SK-N-SH (cell line): ENCODE data around the gene CNTD1. TPM values are rescaled to one million over a fixed set of nuclear protein-coding genes. Genes with fewer than 3 reads are reported as not detected.

Experiments used
- CTCF ChIA-PET: fragments of 300-600, 350-600 bp; formaldehyde crosslinking; extraction: SDS; loops from one replicate; lab custom pipeline; 2021; lab: Yijun Ruan, JAX
- POLR2A ChIA-PET: fragments of 350-600 bp; sonication (Branson Sonifier 250); formaldehyde crosslinking; extraction: SDS; loops from one replicate; lab custom pipeline; 2020; ENCODE audit warnings: antibody characterized with exemption, inconsistent platforms; lab: Yijun Ruan, JAX
- DNase-seq: peaks from one replicate; pipeline ENCODE4 v3.0.0; 2012
- H2AFZ ChIP-seq: fragments of 200-600 bp; sonication (generic); 2 replicates; pipeline ENCODE4 v1.8.1; 2016; ENCODE audit warnings: antibody characterized with exemption, mild to moderate bottlenecking, low read depth
- H3F3A ChIP-seq: fragments of 200-600 bp; sonication (generic); replicated peaks from 2 replicates; pipeline ENCODE3; 2016; ENCODE audit warnings: antibody characterized with exemption, mild to moderate bottlenecking; ENCODE audit not compliant: insufficient read depth
- H3K27ac ChIP-seq, 2 experiments: fragments of 200-500 bp in 1 of 2; fragments of 200-600 bp in 1 of 2; sonication (Bioruptor generic) in 1 of 2; sonication (generic), shearing (Covaris generic) in 1 of 2; 2 replicates each; pipeline versions ENCODE4 v1.5.1 to v1.6.1; 2014 to 2016; ENCODE audit warnings: low read depth in 2 of 2, inconsistent platforms in 1 of 2, low read length in 1 of 2, mild to moderate bottlenecking in 1 of 2, mixed read lengths in 1 of 2
- H3K27me3 ChIP-seq: fragments of 200-600 bp; sonication (generic), shearing (Covaris generic); 2 replicates; pipeline ENCODE4 v1.6.1; 2016; ENCODE audit warnings: mixed run types; ENCODE audit not compliant: insufficient read depth
- H3K36me3 ChIP-seq, 2 experiments: fragments of 200-500 bp in 1 of 2; fragments of 200-600 bp in 1 of 2; sonication (Bioruptor generic) in 1 of 2; sonication (generic) in 1 of 2; replicated peaks in 1 of 2; 2 replicates each; pipeline versions ENCODE3 to v1.5.1; 2014 to 2016; ENCODE audit warnings: low read length in 1 of 2, mild to moderate bottlenecking in 1 of 2; ENCODE audit not compliant: insufficient read depth in 2 of 2, control insufficient read depth in 1 of 2
- H3K4me1 ChIP-seq, 2 experiments: fragments of 200-500 bp in 1 of 2; fragments of 200-600 bp in 1 of 2; sonication (Bioruptor generic) in 1 of 2; sonication (generic), shearing (Covaris generic) in 1 of 2; 2 replicates each; pipeline versions ENCODE4 v1.5.1 to v1.6.1; 2014 to 2016; ENCODE audit warnings: low read depth in 1 of 2, low read length in 1 of 2, mixed run types in 1 of 2; ENCODE audit not compliant: insufficient read depth in 2 of 2, control insufficient read depth in 1 of 2
- H3K4me2 ChIP-seq: fragments of 200-600 bp; sonication (generic), shearing (Covaris generic); 2 replicates; pipeline ENCODE4 v1.6.1; 2017; ENCODE audit warnings: mixed run types
- H3K4me3 ChIP-seq, 2 experiments: fragments of 200-500 bp in 1 of 2; fragments of 200-600 bp in 1 of 2; sonication (Bioruptor generic) in 1 of 2; sonication (generic), shearing (Covaris generic) in 1 of 2; 2 replicates each; pipeline versions ENCODE4 v1.5.1 to v1.8.1; 2014 to 2016; ENCODE audit warnings: low read depth in 2 of 2, inconsistent platforms in 1 of 2, low read length in 1 of 2, mild to moderate bottlenecking in 1 of 2, mixed read lengths in 1 of 2, moderate library complexity in 1 of 2
- H3K79me2 ChIP-seq: fragments of 200-600 bp; sonication (generic); 2 replicates; pipeline ENCODE4 v1.8.1; 2017; ENCODE audit warnings: mild to moderate bottlenecking; ENCODE audit not compliant: insufficient read depth
- H3K9ac ChIP-seq: fragments of 200-600 bp; sonication (generic); 2 replicates; pipeline ENCODE4 v1.6.1; 2017; ENCODE audit warnings: mixed run types
- H3K9me2 ChIP-seq: fragments of 200-600 bp; sonication (generic); 2 replicates; pipeline ENCODE4 v1.6.1; 2017; ENCODE audit warnings: mixed run types
- H3K9me3 ChIP-seq: fragments of 200-600 bp; sonication (generic); 2 replicates; pipeline ENCODE4 v1.6.1; 2017; ENCODE audit warnings: mixed run types, mild to moderate bottlenecking, moderate library complexity
- H4K20me1 ChIP-seq: fragments of 200-600 bp; sonication (generic); 2 replicates; pipeline ENCODE4 v1.6.1; 2017; ENCODE audit warnings: mild to moderate bottlenecking, mixed run types; ENCODE audit not compliant: insufficient read depth
- CHD2 ChIP-seq: fragments of 150-350 bp; IDR thresholded peaks from 2 replicates; pipeline ENCODE4 v1.6.1; 2018; ENCODE audit warnings: low read length; ENCODE audit not compliant: partially characterized antibody
- CTCF ChIP-seq: fragments of 200-600 bp; sonication (generic); IDR thresholded peaks from 2 replicates; pipeline ENCODE4 v1.6.1; 2017; ENCODE audit warnings: antibody characterized with exemption, mild to moderate bottlenecking, moderate library complexity
- EP300 ChIP-seq, 2 experiments: IDR thresholded peaks; 2 replicates each; pipeline versions ENCODE4 v1.4.0 to v1.6.1; 2012; ENCODE audit warnings: borderline replicate concordance in 1 of 2, low read depth in 1 of 2, low read length in 1 of 2
- IRF3 ChIP-seq: fragments of 150-350 bp; IDR thresholded peaks from 2 replicates; pipeline ENCODE4 v1.6.1; 2016; ENCODE audit warnings: mild to moderate bottlenecking, low read depth, low read length
- JUND ChIP-seq: IDR thresholded peaks from 2 replicates; pipeline ENCODE4 v1.4.0; 2012
- POLR2AphosphoS5 ChIP-seq: IDR thresholded peaks from 2 replicates; pipeline ENCODE4 v1.6.1; 2012; ENCODE audit warnings: low read depth, low read length
- RAD21 ChIP-seq: IDR thresholded peaks from 2 replicates; pipeline ENCODE4 v1.6.1; 2012; ENCODE audit warnings: mild to moderate bottlenecking, low read length
- REST ChIP-seq: IDR thresholded peaks from 2 replicates; pipeline ENCODE4 v1.6.1; 2012; ENCODE audit warnings: mild to moderate bottlenecking, low read depth, low read length, moderate library complexity
- RFX5 ChIP-seq: IDR thresholded peaks from 2 replicates; pipeline ENCODE4 v1.6.1; 2012; ENCODE audit warnings: mild to moderate bottlenecking, improper control_type of control experiment, low read length
- RXRA ChIP-seq: IDR thresholded peaks from 2 replicates; pipeline ENCODE4 v1.4.0; 2012; ENCODE audit warnings: low read depth, mild to moderate bottlenecking, borderline replicate concordance
- SIN3A ChIP-seq: IDR thresholded peaks from 2 replicates; pipeline ENCODE4 v1.6.1; 2012; ENCODE audit warnings: low read depth, mild to moderate bottlenecking, low read length, moderate library complexity, borderline replicate concordance
- SMC3 ChIP-seq: IDR thresholded peaks from 2 replicates; pipeline ENCODE4 v1.6.1; 2012; ENCODE audit warnings: low read depth, low read length, improper control_type of control experiment
- TCF12 ChIP-seq: IDR thresholded peaks from 2 replicates; pipeline ENCODE4 v1.4.0; 2012
- YY1 ChIP-seq: IDR thresholded peaks from 2 replicates; pipeline ENCODE4 v1.4.0; 2012; ENCODE audit warnings: low read depth, mild to moderate bottlenecking
- WGBS: methylation state at CpG from one replicate; pipeline ENCODE4 v1.1.6; 2017; ENCODE audit warnings: low lambda C conversion rate; 5-methylcytosine and 5-hydroxymethylcytosine counted together
- polyA plus RNA-seq, 3 experiments: library from polyadenylated mRNA; depleted of rRNA; stranded (reverse); fragments of >200 nt; gene quantifications; 2 replicates each; pipeline ENCODE4 v1.2.3, GENCODE V29; 2012

CNTD1 gene
- polyA plus RNA-seq, 1 of the 3 experiments (the other 2 are of a cell fraction): not detected

DNA sequence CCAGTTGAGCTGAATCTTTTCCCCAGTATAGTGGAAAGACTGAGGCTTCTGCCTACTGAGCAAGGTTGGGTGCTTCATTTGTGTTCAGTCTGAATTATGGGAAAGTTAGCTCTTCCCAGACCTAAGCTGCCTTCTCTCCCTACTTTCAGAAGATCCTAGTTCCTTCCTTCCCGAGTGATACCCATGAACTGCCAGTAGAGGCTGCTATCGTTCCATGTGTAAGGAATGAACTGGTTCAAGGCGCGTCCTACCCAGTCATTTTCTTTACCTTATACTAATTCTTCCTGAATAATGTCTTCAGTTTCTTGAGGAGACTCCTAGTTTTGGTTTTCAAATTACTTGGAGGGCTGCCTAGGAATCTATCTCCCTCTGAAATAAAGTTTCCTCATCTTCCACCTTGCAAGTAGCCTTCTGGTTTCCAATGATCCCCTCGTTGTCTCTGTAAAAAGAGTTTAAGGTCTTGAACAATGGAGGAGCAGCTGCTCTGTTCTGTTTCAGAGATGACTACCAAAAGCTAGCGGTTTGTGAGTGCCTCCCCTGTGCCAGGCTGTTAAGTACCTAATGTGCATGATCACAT lies 44.8 kb downstream of the CNTD1 start:
- H3K4me2 ChIP-seq: no peak overlapping the region
- no peak for TF ChIP-seq RFX5
- TF ChIP-seq POLR2AphosphoS5: no peak
- TF ChIP-seq CHD2: no peak
- TF ChIP-seq IRF3: no peak
- peak; percentile 92 for TF ChIP-seq CTCF
- TF ChIP-seq TCF12: no peak
- TF ChIP-seq RAD21: peak; percentile 81
- TF ChIP-seq SMC3: peak; percentile 63
- TF ChIP-seq RXRA: no peak
- TF ChIP-seq SIN3A: no peak
- no peaks in the 10 kb centered on the region for H3K4me1 ChIP-seq
- peaks cover 38 to 63% of the 10 kb centered on the region in 2 experiments for H3K36me3 ChIP-seq
- H3K27ac ChIP-seq: no peak overlapping the region
- no peaks in the 10 kb centered on the region for H3K9me3 ChIP-seq
- no peak overlapping the region for H2AFZ ChIP-seq
- H3K27me3 ChIP-seq: no peaks in the 10 kb centered on the region
- H3K79me2 ChIP-seq: no peaks in the 10 kb centered on the region; the same call in 1 of the 2 replicates
- POLR2A ChIA-PET: interaction anchor here (1.0 kb wide), 1 partner anchor 155 kb away, joined by 3 read pairs; the partner anchor contains the start of gene RPL27
- WGBS: 59% methylated on average over 6 of the region's 6 CpGs
- no peak overlapping the region for H3K9ac ChIP-seq
- H3K4me3 ChIP-seq: no peak overlapping the region; a peak in 1 of 4 replicates
- CTCF ChIA-PET: interaction anchor here (0.5 to 4.7 kb wide), 29 partner anchors 9 to 491 kb away, joined by 3 to 34 read pairs (median 3); partner anchors contain the start of genes BECN1 and RPL27
- DNase-seq: peak; percentile 80
- H4K20me1 ChIP-seq: 0 out of 2 replicates have a peak, but pooled peaks cover 10% of the 10 kb centered on the region
- H3F3A ChIP-seq: peaks cover 19% of the 10 kb centered on the region
- H3K9me2 ChIP-seq: no peaks in the 10 kb centered on the region

DNA sequence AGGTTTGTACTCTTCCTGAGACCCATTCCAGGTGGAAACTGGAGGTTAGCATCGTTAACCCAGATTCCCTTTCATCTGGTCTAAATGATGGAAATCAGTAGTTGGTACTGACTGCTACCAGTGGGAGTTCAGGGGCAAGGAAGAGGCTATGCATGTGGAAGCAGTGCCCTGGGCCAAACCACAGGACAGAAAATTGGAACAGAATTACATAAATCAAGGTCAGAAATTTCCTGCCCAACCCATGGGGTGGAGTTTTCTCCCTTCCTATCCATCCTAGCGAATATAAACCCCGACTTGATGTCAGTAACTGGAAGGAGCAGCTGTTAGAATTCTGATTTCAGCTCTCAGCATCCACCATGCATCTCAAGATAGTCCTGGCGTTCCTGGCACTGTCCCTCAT lies 45.6 kb downstream of the CNTD1 start, which contains the start of gene AOC2:
Gene AOC2 (plus strand): TSS at position 310 of the 400 bp plus-strand sequence. CDS start 47 bp downstream, at position 357.
- POLR2A ChIA-PET: interaction anchor here (1.8 kb wide), 1 partner anchor 154 kb away, joined by 6 read pairs; the partner anchor contains the start of gene RPL27
- no peaks in the 10 kb centered on the region for H3K27me3 ChIP-seq
- no peak for TF ChIP-seq JUND
- TF ChIP-seq YY1: no peak
- TF ChIP-seq EP300 (IDR thresholded peaks at IDR 0.05; ENCODE audit: borderline replicate concordance in 1 of 2, low read depth in 1 of 2, low read length in 1 of 2): no peak
- TF ChIP-seq RAD21: no peak
- no peak for TF ChIP-seq POLR2AphosphoS5
- TF ChIP-seq REST: no peak
- no peak within 1 kb of the TSS for H2AFZ ChIP-seq
- 88% methylated on average over 4 of the region's 4 CpGs for WGBS
- H4K20me1 ChIP-seq: 0 out of 2 replicates have a peak, but pooled peaks cover 10% of the 10 kb centered on the region
- no peak within 1 kb of the TSS; a peak in 1 of 4 replicates for H3K4me3 ChIP-seq
- no peak within 1 kb of the TSS for H3K4me2 ChIP-seq
- H3K9me2 ChIP-seq: no peaks in the 10 kb centered on the region
- no peaks in the 10 kb centered on the region for H3K79me2 ChIP-seq
- CTCF ChIA-PET: interaction anchor here (0.5 to 4.7 kb wide), 16 partner anchors 9 to 471 kb away, joined by 3 to 34 read pairs (median 5); partner anchors contain the start of genes BECN1 and RPL27
- H3K4me1 ChIP-seq: no peaks in the 10 kb centered on the region
- DNase-seq: no peak
- H3K36me3 ChIP-seq: peaks cover 30 to 55% of the 10 kb centered on the region in 2 experiments
- no peaks in the 10 kb centered on the region for H3K9me3 ChIP-seq
- H3K9ac ChIP-seq: no peak within 1 kb of the TSS
- no peak within 1 kb of the TSS for H3K27ac ChIP-seq
- H3F3A ChIP-seq: peaks cover 19% of the 10 kb centered on the region
